ENCODE results near the gene ERC1. TPM values are rescaled to one million over a fixed set of nuclear protein-coding genes. Genes with fewer than 3 reads are reported as not detected.

The ERC1 gene
- total and polyA plus RNA-seq, 9 of the 15 experiments (the other 6 are each of a cell fraction or from before 2014, with no cell fraction given) = 0.74 to 11.8 (median 4.8) TPM

DNA sequence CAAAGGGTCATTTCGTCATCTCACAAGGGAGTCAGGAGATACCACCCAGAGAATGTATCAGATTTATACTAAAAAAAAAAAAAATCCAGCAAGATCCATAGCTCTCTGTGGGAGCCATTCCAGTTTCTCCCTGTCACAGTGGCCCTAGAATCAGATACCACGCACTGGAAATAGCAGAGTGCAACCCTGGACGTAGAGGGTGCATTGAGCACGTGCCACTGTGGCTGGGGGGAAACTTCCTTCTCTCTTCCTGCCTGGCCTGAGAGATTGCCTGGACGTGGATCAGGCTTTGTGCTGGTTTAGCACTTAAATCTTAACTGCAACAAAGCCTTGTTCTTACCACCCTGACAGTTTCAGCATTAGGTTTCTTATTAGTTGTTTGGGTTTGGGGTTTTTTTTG lies 479.0 kb downstream of the ERC1 start (continued):
- TF ChIP-seq, protein P1, sequence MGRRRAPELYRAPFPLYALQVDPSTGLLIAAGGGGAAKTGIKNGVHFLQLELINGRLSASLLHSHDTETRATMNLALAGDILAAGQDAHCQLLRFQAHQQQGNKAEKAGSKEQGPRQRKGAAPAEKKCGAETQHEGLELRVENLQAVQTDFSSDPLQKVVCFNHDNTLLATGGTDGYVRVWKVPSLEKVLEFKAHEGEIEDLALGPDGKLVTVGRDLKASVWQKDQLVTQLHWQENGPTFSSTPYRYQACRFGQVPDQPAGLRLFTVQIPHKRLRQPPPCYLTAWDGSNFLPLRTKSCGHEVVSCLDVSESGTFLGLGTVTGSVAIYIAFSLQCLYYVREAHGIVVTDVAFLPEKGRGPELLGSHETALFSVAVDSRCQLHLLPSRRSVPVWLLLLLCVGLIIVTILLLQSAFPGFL (CRISPR knock-in tag; IDR thresholded peaks at IDR 0.05) = no peak
- TF ChIP-seq SMC3 (conservative IDR thresholded peaks at IDR 0.05; ENCODE audit: insufficient read depth, low read depth, low read length) (no peak), FOXJ2 (tag; IDR thresholded peaks at IDR 0.05) (no peak), ETV5 (CRISPR knock-in tag; IDR thresholded peaks at IDR 0.05; ENCODE audit: low read depth) (no peak), CSDE1 (IDR thresholded peaks at IDR 0.05) (no peak), PCBP2 (IDR thresholded peaks at IDR 0.05; ENCODE audit: low read depth, low read length, poor library complexity, severe bottlenecking) (no peak), MED1 (CRISPR knock-in tag; IDR thresholded peaks at IDR 0.05; ENCODE audit: borderline replicate concordance) (no peak), ZNF785 (CRISPR knock-in tag; IDR thresholded peaks at IDR 0.05) (no peak), TEAD1 (CRISPR knock-in tag; IDR thresholded peaks at IDR 0.05) (no peak), CHD4 (IDR thresholded peaks at IDR 0.05; ENCODE audit: insufficient read depth, insufficient replicate concordance, low read depth, low read length, poor library complexity, severe bottlenecking) (no peak)
- TF ChIP-seq, protein P2, sequence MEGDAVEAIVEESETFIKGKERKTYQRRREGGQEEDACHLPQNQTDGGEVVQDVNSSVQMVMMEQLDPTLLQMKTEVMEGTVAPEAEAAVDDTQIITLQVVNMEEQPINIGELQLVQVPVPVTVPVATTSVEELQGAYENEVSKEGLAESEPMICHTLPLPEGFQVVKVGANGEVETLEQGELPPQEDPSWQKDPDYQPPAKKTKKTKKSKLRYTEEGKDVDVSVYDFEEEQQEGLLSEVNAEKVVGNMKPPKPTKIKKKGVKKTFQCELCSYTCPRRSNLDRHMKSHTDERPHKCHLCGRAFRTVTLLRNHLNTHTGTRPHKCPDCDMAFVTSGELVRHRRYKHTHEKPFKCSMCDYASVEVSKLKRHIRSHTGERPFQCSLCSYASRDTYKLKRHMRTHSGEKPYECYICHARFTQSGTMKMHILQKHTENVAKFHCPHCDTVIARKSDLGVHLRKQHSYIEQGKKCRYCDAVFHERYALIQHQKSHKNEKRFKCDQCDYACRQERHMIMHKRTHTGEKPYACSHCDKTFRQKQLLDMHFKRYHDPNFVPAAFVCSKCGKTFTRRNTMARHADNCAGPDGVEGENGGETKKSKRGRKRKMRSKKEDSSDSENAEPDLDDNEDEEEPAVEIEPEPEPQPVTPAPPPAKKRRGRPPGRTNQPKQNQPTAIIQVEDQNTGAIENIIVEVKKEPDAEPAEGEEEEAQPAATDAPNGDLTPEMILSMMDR (IDR thresholded peaks at IDR 0.05 in 2 of 3, conservative IDR thresholded peaks at IDR 0.05 in 1 of 3; ENCODE audit: insufficient read depth in 2 of 3, low read depth in 1 of 3, low read length in 3 of 3) = no peak
- TF ChIP-seq, protein P3, sequence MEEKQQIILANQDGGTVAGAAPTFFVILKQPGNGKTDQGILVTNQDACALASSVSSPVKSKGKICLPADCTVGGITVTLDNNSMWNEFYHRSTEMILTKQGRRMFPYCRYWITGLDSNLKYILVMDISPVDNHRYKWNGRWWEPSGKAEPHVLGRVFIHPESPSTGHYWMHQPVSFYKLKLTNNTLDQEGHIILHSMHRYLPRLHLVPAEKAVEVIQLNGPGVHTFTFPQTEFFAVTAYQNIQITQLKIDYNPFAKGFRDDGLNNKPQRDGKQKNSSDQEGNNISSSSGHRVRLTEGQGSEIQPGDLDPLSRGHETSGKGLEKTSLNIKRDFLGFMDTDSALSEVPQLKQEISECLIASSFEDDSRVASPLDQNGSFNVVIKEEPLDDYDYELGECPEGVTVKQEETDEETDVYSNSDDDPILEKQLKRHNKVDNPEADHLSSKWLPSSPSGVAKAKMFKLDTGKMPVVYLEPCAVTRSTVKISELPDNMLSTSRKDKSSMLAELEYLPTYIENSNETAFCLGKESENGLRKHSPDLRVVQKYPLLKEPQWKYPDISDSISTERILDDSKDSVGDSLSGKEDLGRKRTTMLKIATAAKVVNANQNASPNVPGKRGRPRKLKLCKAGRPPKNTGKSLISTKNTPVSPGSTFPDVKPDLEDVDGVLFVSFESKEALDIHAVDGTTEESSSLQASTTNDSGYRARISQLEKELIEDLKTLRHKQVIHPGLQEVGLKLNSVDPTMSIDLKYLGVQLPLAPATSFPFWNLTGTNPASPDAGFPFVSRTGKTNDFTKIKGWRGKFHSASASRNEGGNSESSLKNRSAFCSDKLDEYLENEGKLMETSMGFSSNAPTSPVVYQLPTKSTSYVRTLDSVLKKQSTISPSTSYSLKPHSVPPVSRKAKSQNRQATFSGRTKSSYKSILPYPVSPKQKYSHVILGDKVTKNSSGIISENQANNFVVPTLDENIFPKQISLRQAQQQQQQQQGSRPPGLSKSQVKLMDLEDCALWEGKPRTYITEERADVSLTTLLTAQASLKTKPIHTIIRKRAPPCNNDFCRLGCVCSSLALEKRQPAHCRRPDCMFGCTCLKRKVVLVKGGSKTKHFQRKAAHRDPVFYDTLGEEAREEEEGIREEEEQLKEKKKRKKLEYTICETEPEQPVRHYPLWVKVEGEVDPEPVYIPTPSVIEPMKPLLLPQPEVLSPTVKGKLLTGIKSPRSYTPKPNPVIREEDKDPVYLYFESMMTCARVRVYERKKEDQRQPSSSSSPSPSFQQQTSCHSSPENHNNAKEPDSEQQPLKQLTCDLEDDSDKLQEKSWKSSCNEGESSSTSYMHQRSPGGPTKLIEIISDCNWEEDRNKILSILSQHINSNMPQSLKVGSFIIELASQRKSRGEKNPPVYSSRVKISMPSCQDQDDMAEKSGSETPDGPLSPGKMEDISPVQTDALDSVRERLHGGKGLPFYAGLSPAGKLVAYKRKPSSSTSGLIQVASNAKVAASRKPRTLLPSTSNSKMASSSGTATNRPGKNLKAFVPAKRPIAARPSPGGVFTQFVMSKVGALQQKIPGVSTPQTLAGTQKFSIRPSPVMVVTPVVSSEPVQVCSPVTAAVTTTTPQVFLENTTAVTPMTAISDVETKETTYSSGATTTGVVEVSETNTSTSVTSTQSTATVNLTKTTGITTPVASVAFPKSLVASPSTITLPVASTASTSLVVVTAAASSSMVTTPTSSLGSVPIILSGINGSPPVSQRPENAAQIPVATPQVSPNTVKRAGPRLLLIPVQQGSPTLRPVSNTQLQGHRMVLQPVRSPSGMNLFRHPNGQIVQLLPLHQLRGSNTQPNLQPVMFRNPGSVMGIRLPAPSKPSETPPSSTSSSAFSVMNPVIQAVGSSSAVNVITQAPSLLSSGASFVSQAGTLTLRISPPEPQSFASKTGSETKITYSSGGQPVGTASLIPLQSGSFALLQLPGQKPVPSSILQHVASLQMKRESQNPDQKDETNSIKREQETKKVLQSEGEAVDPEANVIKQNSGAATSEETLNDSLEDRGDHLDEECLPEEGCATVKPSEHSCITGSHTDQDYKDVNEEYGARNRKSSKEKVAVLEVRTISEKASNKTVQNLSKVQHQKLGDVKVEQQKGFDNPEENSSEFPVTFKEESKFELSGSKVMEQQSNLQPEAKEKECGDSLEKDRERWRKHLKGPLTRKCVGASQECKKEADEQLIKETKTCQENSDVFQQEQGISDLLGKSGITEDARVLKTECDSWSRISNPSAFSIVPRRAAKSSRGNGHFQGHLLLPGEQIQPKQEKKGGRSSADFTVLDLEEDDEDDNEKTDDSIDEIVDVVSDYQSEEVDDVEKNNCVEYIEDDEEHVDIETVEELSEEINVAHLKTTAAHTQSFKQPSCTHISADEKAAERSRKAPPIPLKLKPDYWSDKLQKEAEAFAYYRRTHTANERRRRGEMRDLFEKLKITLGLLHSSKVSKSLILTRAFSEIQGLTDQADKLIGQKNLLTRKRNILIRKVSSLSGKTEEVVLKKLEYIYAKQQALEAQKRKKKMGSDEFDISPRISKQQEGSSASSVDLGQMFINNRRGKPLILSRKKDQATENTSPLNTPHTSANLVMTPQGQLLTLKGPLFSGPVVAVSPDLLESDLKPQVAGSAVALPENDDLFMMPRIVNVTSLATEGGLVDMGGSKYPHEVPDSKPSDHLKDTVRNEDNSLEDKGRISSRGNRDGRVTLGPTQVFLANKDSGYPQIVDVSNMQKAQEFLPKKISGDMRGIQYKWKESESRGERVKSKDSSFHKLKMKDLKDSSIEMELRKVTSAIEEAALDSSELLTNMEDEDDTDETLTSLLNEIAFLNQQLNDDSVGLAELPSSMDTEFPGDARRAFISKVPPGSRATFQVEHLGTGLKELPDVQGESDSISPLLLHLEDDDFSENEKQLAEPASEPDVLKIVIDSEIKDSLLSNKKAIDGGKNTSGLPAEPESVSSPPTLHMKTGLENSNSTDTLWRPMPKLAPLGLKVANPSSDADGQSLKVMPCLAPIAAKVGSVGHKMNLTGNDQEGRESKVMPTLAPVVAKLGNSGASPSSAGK (IDR thresholded peaks at IDR 0.05) = 0 out of 2 replicates have a peak, but pooled peaks have one; percentile 25

All from K562 (cell line).